Left ventricle myocardium inferior (tissue), 1 donor: ENCODE data around the gene NDUFV1. TPM values are rescaled to one million over a fixed set of nuclear protein-coding genes. Genes with fewer than 3 reads are reported as not detected.

Experiments
- DNase-seq: peaks from one replicate; pipeline ENCODE4 v3.0.0-alpha.2; 2020
- H3K27ac ChIP-seq: fragments of 200-600 bp; replicated peaks from 2 replicates; pipeline ENCODE4 v1.8.0; 2021
- H3K27me3 ChIP-seq: fragments of 200-600 bp; 2 replicates; pipeline ENCODE4 v1.8.0; 2021; ENCODE audit warnings: low read depth
- H3K36me3 ChIP-seq: fragments of 200-600 bp; 2 replicates; pipeline ENCODE4 v1.8.0; 2021
- H3K4me1 ChIP-seq: fragments of 200-600 bp; 2 replicates; pipeline ENCODE4 v1.8.0; 2021
- H3K4me3 ChIP-seq: fragments of 200-600 bp; 2 replicates; pipeline ENCODE4 v1.8.0; 2021; ENCODE audit warnings: mild to moderate bottlenecking, moderate library complexity
- H3K9me3 ChIP-seq: fragments of 200-600 bp; replicated peaks from 2 replicates; pipeline ENCODE4 v1.8.0; 2021
- CTCF ChIP-seq: fragments of 200-600 bp; IDR thresholded peaks from 2 replicates; pipeline ENCODE4 v1.8.0; 2021; ENCODE audit warnings: antibody characterized with exemption, mild to moderate bottlenecking, borderline replicate concordance
- intact Hi-C: fragments of 100-400 bp; cut with micrococcal nuclease; formaldehyde crosslinking; loops from one replicate; pipeline ENCODE4 v1.11.0; 2022
- total RNA-seq: library from RNA; stranded (reverse); fragmentation: NEBNext Ultra II Directional; extraction: Animal tissue kit (Norgen Biotek cat#: 25700); gene quantifications from one replicate; pipeline ENCODE4 v1.2.1, GENCODE V29; 2021
- donor health status: DM: no; HTN: yes; CAD: no; lungs with severe emphysema.

Gene NDUFV1
- total RNA-seq, 1 donor from 2014 or later: 640 TPM

GRCh38 chr11:67640758-67641337 is 34.1 kb downstream of the NDUFV1 start:
- no peak for TF ChIP-seq CTCF
- H3K9me3 ChIP-seq: peaks cover 7% of the 10 kb centered on the region
- no peaks in the 10 kb centered on the region for H3K36me3 ChIP-seq
- no peak overlapping the region for H3K27ac ChIP-seq
- H3K4me1 ChIP-seq: no peaks in the 10 kb centered on the region
- no peak overlapping the region for H3K4me3 ChIP-seq
- intact Hi-C loops: no loop called here
- no peak for DNase-seq
- peaks cover 37% of the 10 kb centered on the region for H3K27me3 ChIP-seq

- peaks cover 7% of the 10 kb centered on the region for H3K9me3 ChIP-seq
- intact Hi-C loops: no loop called here
- H3K27ac ChIP-seq: no peak overlapping the region
- peaks cover 44% of the 10 kb centered on the region for H3K27me3 ChIP-seq
- TF ChIP-seq CTCF: no peak
- DNase-seq: no peak
- no peaks in the 10 kb centered on the region for H3K36me3 ChIP-seq
- no peak overlapping the region for H3K4me3 ChIP-seq
- no peaks in the 10 kb centered on the region for H3K4me1 ChIP-seq
Measured at GRCh38 chr11:67641338-67642172, 34.8 kb downstream of the NDUFV1 start.

- no peak for DNase-seq
- H3K9me3 ChIP-seq: peaks cover 7% of the 10 kb centered on the region
- no peak for TF ChIP-seq CTCF
- no peaks in the 10 kb centered on the region for H3K4me1 ChIP-seq
- H3K4me3 ChIP-seq: no peak overlapping the region
- peaks cover 53% of the 10 kb centered on the region for H3K27me3 ChIP-seq
- no peaks in the 10 kb centered on the region for H3K36me3 ChIP-seq
- intact Hi-C loops: no loop called here
- H3K27ac ChIP-seq: no peak overlapping the region
Measured at GRCh38 chr11:67642173-67643120, 35.7 kb downstream of the NDUFV1 start.

- Histone ChIP-seq H3K36me3 (no peaks in the 10 kb centered on the region), H3K27ac (no peak overlapping the region), H3K4me1 (no peaks in the 10 kb centered on the region), H3K4me3 (no peak overlapping the region), H3K9me3 (peaks cover 7% of the 10 kb centered on the region), H3K27me3 (peaks cover 63% of the 10 kb centered on the region)
- intact Hi-C loops: no loop called here
- DNase-seq: no peak
- peak; percentile 19 for TF ChIP-seq CTCF
Measured at GRCh38 chr11:67644042-67644441, 37.3 kb downstream of the NDUFV1 start.
